Fibroblast of the aortic adventitia (primary cell): ENCODE measurements around the gene TSPAN5. TPM values are rescaled to one million over a fixed set of nuclear protein-coding genes. Genes with fewer than 3 reads are reported as not detected.

Source experiments
- DNase-seq: peaks from one replicate; pipeline ENCODE4 v3.0.0-alpha.2; 2010; ENCODE audit warnings: low read depth
- H3K4me3 ChIP-seq: 2 replicates; pipeline ENCODE4 v1.5.1; 2011; ENCODE audit warnings: low read depth, mild to moderate bottlenecking, control low read depth, low read length, moderate library complexity
- total RNA-seq: library from RNA; depleted of rRNA; stranded (reverse); fragments of >200 nt; gene quantifications from 2 replicates; pipeline ENCODE4 v1.2.3, GENCODE V29; 2012; ENCODE audit warnings: low replicate concordance
- TF ChIP-seq, protein P1 (sequence below): IDR thresholded peaks from 2 replicates; pipeline ENCODE4 v1.5.1; 2011; ENCODE audit warnings: mild to moderate bottlenecking, low read length, control low read depth, inconsistent platforms; ENCODE audit not compliant: insufficient read depth

Gene TSPAN5
- total RNA-seq, 1 donor: 49.0 TPM

DNA sequence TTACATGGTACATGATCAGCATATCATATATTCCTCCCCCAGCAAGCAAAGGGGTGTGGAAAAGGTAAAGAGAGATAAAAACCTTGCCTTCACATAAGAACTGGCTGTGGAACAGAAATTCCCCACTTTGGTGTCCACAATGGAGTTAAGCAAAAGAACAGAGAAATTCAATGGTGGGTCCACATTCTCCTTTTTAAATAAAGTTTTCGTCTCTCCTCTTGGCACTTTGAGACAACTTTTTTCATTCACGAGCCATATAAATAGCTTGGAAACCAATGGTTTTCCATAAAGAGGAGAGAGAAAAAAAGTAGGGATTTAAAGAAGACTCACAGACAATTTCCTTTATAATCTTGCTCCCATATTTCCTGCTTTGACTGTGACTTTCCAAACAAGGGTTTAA is 148.1 kb downstream of the TSPAN5 start:
- DNase-seq: no peak
- no peak overlapping the region for H3K4me3 ChIP-seq
- TF ChIP-seq, protein P1, sequence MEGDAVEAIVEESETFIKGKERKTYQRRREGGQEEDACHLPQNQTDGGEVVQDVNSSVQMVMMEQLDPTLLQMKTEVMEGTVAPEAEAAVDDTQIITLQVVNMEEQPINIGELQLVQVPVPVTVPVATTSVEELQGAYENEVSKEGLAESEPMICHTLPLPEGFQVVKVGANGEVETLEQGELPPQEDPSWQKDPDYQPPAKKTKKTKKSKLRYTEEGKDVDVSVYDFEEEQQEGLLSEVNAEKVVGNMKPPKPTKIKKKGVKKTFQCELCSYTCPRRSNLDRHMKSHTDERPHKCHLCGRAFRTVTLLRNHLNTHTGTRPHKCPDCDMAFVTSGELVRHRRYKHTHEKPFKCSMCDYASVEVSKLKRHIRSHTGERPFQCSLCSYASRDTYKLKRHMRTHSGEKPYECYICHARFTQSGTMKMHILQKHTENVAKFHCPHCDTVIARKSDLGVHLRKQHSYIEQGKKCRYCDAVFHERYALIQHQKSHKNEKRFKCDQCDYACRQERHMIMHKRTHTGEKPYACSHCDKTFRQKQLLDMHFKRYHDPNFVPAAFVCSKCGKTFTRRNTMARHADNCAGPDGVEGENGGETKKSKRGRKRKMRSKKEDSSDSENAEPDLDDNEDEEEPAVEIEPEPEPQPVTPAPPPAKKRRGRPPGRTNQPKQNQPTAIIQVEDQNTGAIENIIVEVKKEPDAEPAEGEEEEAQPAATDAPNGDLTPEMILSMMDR: no peak

DNA sequence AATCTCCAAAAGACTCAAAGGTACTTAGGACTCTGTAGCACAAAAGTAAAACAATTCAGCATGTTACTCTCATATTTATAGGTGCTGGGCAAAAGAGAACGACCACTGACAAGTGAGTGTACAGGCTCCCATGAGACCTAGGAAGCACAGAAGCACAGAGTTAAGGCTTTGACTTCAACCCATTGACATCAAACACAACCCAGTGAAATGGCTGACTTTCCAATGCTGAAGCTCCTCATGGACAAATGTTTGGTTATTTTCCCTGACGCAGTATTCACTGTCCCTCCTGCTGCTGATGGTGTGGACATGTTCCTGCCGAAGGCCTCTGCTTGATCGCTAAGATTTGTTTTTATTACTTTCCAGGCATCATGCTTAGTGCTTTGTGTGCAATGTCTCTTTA is 148.7 kb downstream of the TSPAN5 start:
- H3K4me3 ChIP-seq: no peak overlapping the region
- TF ChIP-seq, protein P1: no peak
- DNase-seq: no peak

DNA sequence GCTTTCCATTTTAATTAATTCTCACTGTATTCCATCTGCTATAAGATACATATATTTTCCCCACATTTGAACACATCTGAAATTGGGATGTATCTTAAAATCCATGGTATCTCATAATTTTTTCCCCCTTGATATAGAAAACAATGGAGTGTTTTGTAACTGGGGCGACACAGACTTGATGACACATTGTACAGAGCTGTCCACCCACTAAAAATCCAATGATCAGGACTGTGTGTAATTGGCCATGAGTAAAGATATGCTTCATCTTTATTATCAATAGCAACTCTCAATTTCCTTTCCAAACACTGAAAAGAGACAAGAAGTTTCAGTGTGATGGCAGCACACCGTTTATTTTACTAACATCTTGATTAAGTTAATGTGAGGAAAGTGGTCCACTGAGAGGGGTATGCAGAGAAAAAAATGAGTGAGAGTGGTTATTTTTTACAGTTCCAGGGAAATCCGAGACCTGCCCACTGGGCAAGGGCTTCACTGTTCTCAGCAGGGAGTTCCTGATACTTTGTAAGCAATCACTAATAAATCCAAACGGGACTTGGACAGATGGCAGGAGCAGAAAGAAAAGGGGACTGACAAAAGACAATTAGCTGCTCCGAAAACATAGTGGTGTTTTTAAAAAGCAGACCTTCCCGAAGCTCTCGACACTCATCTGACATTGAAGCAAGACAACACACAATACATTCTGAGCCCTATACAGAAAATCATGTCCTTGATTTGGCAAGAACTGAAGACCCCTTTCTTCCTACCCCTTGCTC is 149.4 kb downstream of the TSPAN5 start:
- H3K4me3 ChIP-seq: no peak overlapping the region
- DNase-seq: no peak
- TF ChIP-seq, protein P1: no peak

DNA sequence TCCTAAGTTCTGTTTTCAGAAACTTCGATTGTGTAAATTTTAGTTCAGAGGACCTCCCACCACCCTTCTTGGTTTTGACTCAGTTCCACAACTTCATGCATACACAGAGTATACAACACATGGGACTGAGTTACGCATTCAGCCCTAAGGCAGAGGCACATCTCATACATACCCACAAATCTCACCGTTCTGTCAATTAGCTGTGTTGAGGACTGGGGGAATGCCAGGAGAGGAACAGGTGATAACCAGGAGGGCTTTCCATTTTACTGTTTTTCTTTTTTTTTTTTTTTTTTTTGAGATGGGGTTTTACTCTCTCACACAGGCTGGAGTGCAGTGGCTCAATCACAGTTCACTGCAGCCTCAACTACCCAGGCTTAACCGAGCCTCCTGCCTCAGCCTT is 150.2 kb downstream of the TSPAN5 start:
- no peak for DNase-seq
- TF ChIP-seq, protein P1: no peak
- H3K4me3 ChIP-seq: no peak overlapping the region

DNA sequence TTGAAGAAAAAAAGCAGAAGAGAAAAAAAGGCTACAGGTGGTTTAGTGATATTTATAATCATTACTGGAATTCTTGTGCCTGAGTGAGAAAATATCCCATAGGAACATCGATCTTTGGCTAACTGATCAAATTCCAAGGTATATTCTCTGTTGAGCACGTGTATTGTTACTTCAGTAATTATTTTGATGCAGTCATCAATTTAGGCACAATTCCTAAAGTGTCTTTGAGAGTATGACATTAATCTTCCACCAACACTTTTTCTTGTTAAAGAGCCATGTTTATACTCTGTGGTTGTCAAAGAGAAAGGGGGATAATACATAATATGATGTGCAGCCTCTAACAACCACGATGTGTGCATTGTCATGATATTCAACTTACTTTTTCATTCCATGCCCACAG is 151.1 kb downstream of the TSPAN5 start:
- H3K4me3 ChIP-seq: no peak overlapping the region
- TF ChIP-seq, protein P1: no peak
- DNase-seq: no peak

DNA sequence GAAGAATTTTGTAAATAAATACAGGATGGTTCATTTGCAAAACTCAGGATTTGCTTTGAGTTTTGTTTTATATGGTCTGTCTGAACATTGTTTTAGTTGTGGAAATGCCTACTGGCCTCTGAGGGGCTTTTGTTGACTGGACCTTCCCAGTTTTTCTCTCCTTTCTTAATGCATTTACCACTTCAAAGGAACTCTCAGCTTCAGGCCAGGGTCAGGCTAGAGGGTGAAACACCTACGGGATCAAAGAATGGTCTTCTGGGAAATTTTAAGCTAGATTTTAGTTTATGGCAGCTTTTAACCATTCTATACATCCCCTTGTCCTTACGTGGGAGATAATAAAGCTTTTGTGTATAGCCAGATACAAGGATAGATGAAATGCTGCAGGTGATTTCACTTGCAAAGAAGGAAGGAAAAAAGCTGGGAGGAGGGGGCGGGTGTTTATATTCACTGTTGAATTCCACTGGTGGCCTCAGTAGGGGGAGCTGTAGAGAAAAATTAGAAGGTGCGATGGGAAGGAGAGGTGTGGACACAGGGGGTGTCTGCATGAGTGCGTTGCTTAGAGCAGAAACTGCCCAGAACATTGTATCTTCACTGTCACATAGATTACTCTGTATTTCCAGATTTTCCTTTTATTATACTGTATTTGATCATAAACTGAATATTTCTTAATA is 151.8 kb downstream of the TSPAN5 start:
- no peak for DNase-seq
- H3K4me3 ChIP-seq: no peak overlapping the region
- TF ChIP-seq, protein P1: peak; percentile 7
